Measurements from ENCODE around the gene GPR156. TPM values are rescaled to one million over a fixed set of nuclear protein-coding genes. Genes with fewer than 3 reads are reported as not detected.

Gene GPR156
- total RNA-seq, 2 donors from 2014 or later: 0.24 TPM; not detected in 1

- H3K9me3 Mint-ChIP-seq: no peaks in the 10 kb centered on the region
- H3K4me1 Mint-ChIP-seq: no peaks in the 10 kb centered on the region
- H3K36me3 Mint-ChIP-seq (ENCODE audit: low read depth): no peaks in the 10 kb centered on the region
- H3K27me3 Mint-ChIP-seq: no peaks in the 10 kb centered on the region
- ATAC-seq (replicated peaks): no peak
- H3K4me3 Mint-ChIP-seq: no peak overlapping the region
- H3K27ac Mint-ChIP-seq: no peak overlapping the region
Measured at GRCh38 chr3:120119846-120120510, 165.0 kb downstream of the GPR156 start.

Other genes starting within 250 kb of the GPR156 start
- gene GSK3B, start 190.8 kb downstream of the GPR156 start, total RNA-seq: 10 to 100 TPM; 31.5 to 36.9 TPM
- 10 to 100 TPM; 20.1 to 33.8 TPM for gene LRRC58, start 64.1 kb upstream of the GPR156 start, total RNA-seq
- gene FSTL1, start 165.8 kb upstream of the GPR156 start, total RNA-seq: 1 to 10 TPM; 1.4 to 2.6 TPM

Measured in activated T-helper 17 cell treated with anti-CD3 and anti-CD28 coated beads, Interleukin-2, amount 50 U/mL, for 72 hours (primary cell).